A549 (cell line): ENCODE results near the gene SMAD9. TPM values are rescaled to one million over a fixed set of nuclear protein-coding genes. Genes with fewer than 3 reads are reported as not detected.

Experiments
- ATAC-seq, 2 experiments: fragments of 200-7000 bp in 1 of 2; fragments of >200 bp in 1 of 2; cut with Nextera tagmentation in 1 of 2; cut with Tn5 transposase in 1 of 2; 3 replicates each; pipeline versions ENCODE4 v1.8.0 to v1.9.1; 2018 to 2020; ENCODE audit warnings: mild to moderate bottlenecking in 1 of 2, moderate library complexity in 1 of 2
- CTCF ChIA-PET: fragments of 300-600 bp; sonication (Branson Sonifier 250); formaldehyde crosslinking; extraction: SDS; loops from one replicate; lab custom pipeline; 2021; ENCODE audit warnings: antibody characterized with exemption, inconsistent platforms; lab: Yijun Ruan, JAX
- POLR2A ChIA-PET: fragments of 350-600 bp; formaldehyde crosslinking; extraction: SDS; loops from one replicate; lab custom pipeline; 2021; ENCODE audit warnings: antibody characterized with exemption, inconsistent platforms; lab: Yijun Ruan, JAX
- DNase-seq, 2 experiments: peaks; one replicate each; pipeline versions ENCODE4 v3.0.0 to v3.0.0-alpha.2; 2011 to 2016; ENCODE audit warnings: low read depth in 1 of 2, low spot score in 1 of 2
- FAIRE-seq: peaks from 2 replicates; lab custom pipeline; 2011; peaks lifted over from hg19 to GRCh38; lab: Jason Lieb, UNC
- H3K27ac ChIP-seq, 2 experiments: fragments of >200 bp; sonication (Bioruptor Twin); formaldehyde crosslinking; 3 replicates each; pipeline ENCODE4 v1.5.1; 2016 to 2017
- H3K4me1 ChIP-seq: fragments of >200 bp; sonication (Bioruptor Twin); formaldehyde crosslinking; 3 replicates; pipeline ENCODE4 v1.6.1; 2016
- H3K4me2 ChIP-seq: fragments of >200 bp; sonication (Bioruptor Twin); formaldehyde crosslinking; 3 replicates; pipeline ENCODE4 v1.6.1; 2016
- H3K4me3 ChIP-seq: fragments of >200 bp; sonication (Bioruptor Twin); formaldehyde crosslinking; 3 replicates; pipeline ENCODE4 v1.5.1; 2016
- H3K9me3 ChIP-seq: fragments of >200 bp; sonication (Bioruptor Twin); formaldehyde crosslinking; 3 replicates; pipeline ENCODE4 v1.6.1; 2016
- EHMT2 ChIP-seq: fragments of 200-600 bp; sonication (generic); IDR thresholded peaks from 2 replicates; pipeline ENCODE4 v1.6.1; 2016; ENCODE audit warnings: antibody characterized with exemption, low read depth, mild to moderate bottlenecking, moderate library complexity
- ESRRA ChIP-seq: fragments of 150-350 bp; IDR thresholded peaks from 2 replicates; pipeline ENCODE4 v1.6.1; 2014; ENCODE audit warnings: mild to moderate bottlenecking, low read length, borderline replicate concordance
- FOSB ChIP-seq: fragments of 250-450 bp; sonication (Bioruptor Pico); IDR thresholded peaks from 2 replicates; pipeline ENCODE4 v1.5.0; 2020; ENCODE audit warnings: mild to moderate bottlenecking, moderate library complexity
- FOXS1 ChIP-seq: fragments of 250-450 bp; sonication (Bioruptor Pico); IDR thresholded peaks from 2 replicates; pipeline ENCODE4 v1.5.0; 2020; ENCODE audit warnings: mild to moderate bottlenecking, moderate library complexity
- HDAC2 ChIP-seq: fragments of 200-600 bp; sonication (generic); IDR thresholded peaks from 2 replicates; pipeline ENCODE4 v1.6.1; 2016
- HOXB5 ChIP-seq: fragments of 250-450 bp; sonication (Bioruptor Pico); IDR thresholded peaks from 2 replicates; pipeline ENCODE4 v1.5.0; 2020; ENCODE audit warnings: mild to moderate bottlenecking, moderate library complexity
- KDM5A ChIP-seq: fragments of 200-600 bp; sonication (generic); IDR thresholded peaks from 2 replicates; pipeline ENCODE4 v1.6.1; 2016; ENCODE audit warnings: antibody characterized with exemption, mild to moderate bottlenecking
- MYC ChIP-seq: IDR thresholded peaks from 2 replicates; pipeline ENCODE4 v1.6.1; 2012; ENCODE audit warnings: mild to moderate bottlenecking, inconsistent platforms, low read length, improper control_type of control experiment, borderline replicate concordance
- PHF8 ChIP-seq: fragments of 200-600 bp; sonication (generic); IDR thresholded peaks from 2 replicates; pipeline ENCODE4 v1.6.1; 2016; ENCODE audit warnings: low read depth, mild to moderate bottlenecking, antibody characterized with exemption, moderate library complexity, borderline replicate concordance
- POLR2A ChIP-seq: IDR thresholded peaks from 2 replicates; pipeline ENCODE4 v1.6.1; 2012; ENCODE audit warnings: mild to moderate bottlenecking, low read length
- RAD21 ChIP-seq, 2 experiments: fragments of >200 bp in 1 of 2; sonication (Bioruptor Twin) in 1 of 2; formaldehyde crosslinking in 1 of 2; IDR thresholded peaks in 1 of 2; conservative IDR thresholded peaks in 1 of 2; 2 replicates in 1 of 2; 3 replicates in 1 of 2; pipeline ENCODE4 v1.6.1; 2012 to 2018; ENCODE audit warnings: inconsistent platforms in 1 of 2
- RFX5 ChIP-seq: fragments of 450-650 bp; IDR thresholded peaks from 2 replicates; pipeline ENCODE4 v1.7.1; 2014; ENCODE audit warnings: antibody characterized with exemption, mild to moderate bottlenecking, moderate library complexity
- ZNF302 ChIP-seq: fragments of 250-450 bp; sonication (Bioruptor Pico); IDR thresholded peaks from 2 replicates; pipeline ENCODE4 v1.9.0; 2021; ENCODE audit warnings: inconsistent platforms, mild to moderate bottlenecking, moderate library complexity
- WGBS: methylation state at CpG from one replicate; pipeline ENCODE4 v1.1.6; 2017; ENCODE audit errors: missing lambda C conversion rate; 5-methylcytosine and 5-hydroxymethylcytosine counted together
- polyA plus RNA-seq, 4 experiments: library from polyadenylated mRNA; depleted of rRNA in 3 of 4; stranded (reverse); fragments of >200 nt; fragmentation: RNase III in 1 of 4; extraction: RNeasy Plus Mini Kit Qiagen cat#74134 plus additional on column Dnase treatment in 1 of 4; gene quantifications; 2 replicates in 3 of 4; 3 replicates in 1 of 4; pipeline ENCODE4 v1.2.3, GENCODE V29; 2011 to 2017
- TF ChIP-seq, protein P1 (sequence below): fragments of 450-650 bp; IDR thresholded peaks from 2 replicates; pipeline ENCODE4 v1.6.1; 2014; ENCODE audit warnings: antibody characterized with exemption
- TF ChIP-seq, protein P2 (sequence below): fragments of 200-600 bp; sonication (generic); IDR thresholded peaks from 2 replicates; pipeline ENCODE4 v1.6.1; 2016; ENCODE audit warnings: antibody characterized with exemption, mild to moderate bottlenecking, moderate library complexity
- TF ChIP-seq, protein P3 (sequence below): IDR thresholded peaks from 2 replicates; pipeline ENCODE4 v1.6.1; 2012
- TF ChIP-seq, protein P4 (sequence below): IDR thresholded peaks from 2 replicates; pipeline ENCODE4 v1.6.1; 2012; ENCODE audit warnings: low read depth, borderline replicate concordance
- TF ChIP-seq, protein P5 (sequence below): fragments of >200 bp; sonication (Bioruptor Twin); formaldehyde crosslinking; IDR thresholded peaks from 3 replicates; pipeline ENCODE4 v1.5.1; 2016
- TF ChIP-seq, protein P6 (sequence below): fragments of 150-350 bp; IDR thresholded peaks from 2 replicates; pipeline ENCODE4 v1.6.1; 2014; ENCODE audit warnings: low read depth, mild to moderate bottlenecking, low read length
- TF ChIP-seq, protein P7 (sequence below): IDR thresholded peaks from 2 replicates; pipeline ENCODE4 v1.6.1; 2012

The SMAD9 gene
- polyA plus RNA-seq, 2 of the 4 experiments (the other 2 are of a cell fraction), result 0.04 to 0.06 TPM

DNA sequence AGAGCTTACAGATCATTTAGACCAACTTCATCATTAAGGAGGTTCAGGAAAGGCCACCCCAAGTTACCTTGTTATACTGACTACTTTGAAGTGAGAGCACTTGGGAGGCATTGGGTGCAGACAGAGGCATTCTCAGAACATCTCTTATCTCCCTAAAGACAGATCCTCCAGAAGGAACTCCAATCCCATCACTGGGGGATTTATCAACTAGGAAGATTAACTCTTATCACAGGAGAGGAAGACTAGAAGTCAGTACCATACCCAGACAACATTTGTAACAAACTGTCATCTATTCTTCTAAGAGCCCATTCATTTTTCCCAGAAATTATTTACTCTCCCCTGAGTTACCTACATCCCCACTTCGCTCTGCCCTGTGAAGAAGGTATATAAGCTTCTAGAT lies 106.8 kb downstream of the SMAD9 start (continued):
- TF ChIP-seq, protein P1, sequence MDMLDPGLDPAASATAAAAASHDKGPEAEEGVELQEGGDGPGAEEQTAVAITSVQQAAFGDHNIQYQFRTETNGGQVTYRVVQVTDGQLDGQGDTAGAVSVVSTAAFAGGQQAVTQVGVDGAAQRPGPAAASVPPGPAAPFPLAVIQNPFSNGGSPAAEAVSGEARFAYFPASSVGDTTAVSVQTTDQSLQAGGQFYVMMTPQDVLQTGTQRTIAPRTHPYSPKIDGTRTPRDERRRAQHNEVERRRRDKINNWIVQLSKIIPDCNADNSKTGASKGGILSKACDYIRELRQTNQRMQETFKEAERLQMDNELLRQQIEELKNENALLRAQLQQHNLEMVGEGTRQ, result no peak

DNA sequence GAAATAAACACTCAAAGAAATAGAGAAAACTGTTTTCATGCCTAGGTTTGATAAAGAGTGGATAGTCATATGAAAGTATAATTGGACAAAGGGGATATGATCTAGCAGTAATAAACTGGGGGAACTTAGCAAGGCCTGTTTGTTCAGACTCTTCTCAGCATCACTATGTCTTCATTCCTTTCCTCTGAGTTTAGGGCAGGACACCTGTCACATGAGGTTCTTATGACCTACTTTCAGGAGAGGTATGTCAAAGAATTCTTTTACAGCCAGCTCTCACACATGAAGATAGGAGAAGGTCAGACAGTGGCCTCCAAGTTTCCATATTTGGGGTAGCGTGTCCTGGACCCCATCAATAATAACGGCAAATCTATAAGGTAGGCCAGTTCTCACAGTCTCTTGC lies 112.4 kb downstream of the SMAD9 start:
- FAIRE-seq, result no peak
- Histone ChIP-seq H3K9me3 (no peaks in the 10 kb centered on the region), H3K4me2 (no peak overlapping the region), H3K4me1 (no peaks in the 10 kb centered on the region), H3K27ac (no peak overlapping the region)
- DNase-seq, result no peak
- POLR2A ChIA-PET, result no interaction called here
- CTCF ChIA-PET, result no interaction called here
- no peak for ATAC-seq
- WGBS, result 95% methylated on average over 2 of the region's 2 CpGs
- TF ChIP-seq, protein P2, sequence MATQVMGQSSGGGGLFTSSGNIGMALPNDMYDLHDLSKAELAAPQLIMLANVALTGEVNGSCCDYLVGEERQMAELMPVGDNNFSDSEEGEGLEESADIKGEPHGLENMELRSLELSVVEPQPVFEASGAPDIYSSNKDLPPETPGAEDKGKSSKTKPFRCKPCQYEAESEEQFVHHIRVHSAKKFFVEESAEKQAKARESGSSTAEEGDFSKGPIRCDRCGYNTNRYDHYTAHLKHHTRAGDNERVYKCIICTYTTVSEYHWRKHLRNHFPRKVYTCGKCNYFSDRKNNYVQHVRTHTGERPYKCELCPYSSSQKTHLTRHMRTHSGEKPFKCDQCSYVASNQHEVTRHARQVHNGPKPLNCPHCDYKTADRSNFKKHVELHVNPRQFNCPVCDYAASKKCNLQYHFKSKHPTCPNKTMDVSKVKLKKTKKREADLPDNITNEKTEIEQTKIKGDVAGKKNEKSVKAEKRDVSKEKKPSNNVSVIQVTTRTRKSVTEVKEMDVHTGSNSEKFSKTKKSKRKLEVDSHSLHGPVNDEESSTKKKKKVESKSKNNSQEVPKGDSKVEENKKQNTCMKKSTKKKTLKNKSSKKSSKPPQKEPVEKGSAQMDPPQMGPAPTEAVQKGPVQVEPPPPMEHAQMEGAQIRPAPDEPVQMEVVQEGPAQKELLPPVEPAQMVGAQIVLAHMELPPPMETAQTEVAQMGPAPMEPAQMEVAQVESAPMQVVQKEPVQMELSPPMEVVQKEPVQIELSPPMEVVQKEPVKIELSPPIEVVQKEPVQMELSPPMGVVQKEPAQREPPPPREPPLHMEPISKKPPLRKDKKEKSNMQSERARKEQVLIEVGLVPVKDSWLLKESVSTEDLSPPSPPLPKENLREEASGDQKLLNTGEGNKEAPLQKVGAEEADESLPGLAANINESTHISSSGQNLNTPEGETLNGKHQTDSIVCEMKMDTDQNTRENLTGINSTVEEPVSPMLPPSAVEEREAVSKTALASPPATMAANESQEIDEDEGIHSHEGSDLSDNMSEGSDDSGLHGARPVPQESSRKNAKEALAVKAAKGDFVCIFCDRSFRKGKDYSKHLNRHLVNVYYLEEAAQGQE, result no peak
- TF ChIP-seq FOXS1 (CRISPR knock-in tag) (no peak), FOSB (CRISPR knock-in tag) (no peak), RFX5 (no peak), RAD21 (conservative IDR thresholded peaks at IDR 0.05 in 1 of 2, IDR thresholded peaks at IDR 0.05 in 1 of 2) (no peak), ZNF302 (no peak), ESRRA (no peak), HDAC2 (no peak), KDM5A (no peak), EHMT2 (no peak), POLR2A (no peak), PHF8 (no peak), MYC (no peak), HOXB5 (CRISPR knock-in tag) (no peak)
- TF ChIP-seq, protein P3, sequence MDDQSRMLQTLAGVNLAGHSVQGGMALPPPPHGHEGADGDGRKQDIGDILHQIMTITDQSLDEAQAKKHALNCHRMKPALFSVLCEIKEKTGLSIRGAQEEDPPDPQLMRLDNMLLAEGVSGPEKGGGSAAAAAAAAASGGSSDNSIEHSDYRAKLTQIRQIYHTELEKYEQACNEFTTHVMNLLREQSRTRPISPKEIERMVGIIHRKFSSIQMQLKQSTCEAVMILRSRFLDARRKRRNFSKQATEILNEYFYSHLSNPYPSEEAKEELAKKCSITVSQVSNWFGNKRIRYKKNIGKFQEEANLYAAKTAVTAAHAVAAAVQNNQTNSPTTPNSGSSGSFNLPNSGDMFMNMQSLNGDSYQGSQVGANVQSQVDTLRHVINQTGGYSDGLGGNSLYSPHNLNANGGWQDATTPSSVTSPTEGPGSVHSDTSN, result no peak
- TF ChIP-seq, protein P4, sequence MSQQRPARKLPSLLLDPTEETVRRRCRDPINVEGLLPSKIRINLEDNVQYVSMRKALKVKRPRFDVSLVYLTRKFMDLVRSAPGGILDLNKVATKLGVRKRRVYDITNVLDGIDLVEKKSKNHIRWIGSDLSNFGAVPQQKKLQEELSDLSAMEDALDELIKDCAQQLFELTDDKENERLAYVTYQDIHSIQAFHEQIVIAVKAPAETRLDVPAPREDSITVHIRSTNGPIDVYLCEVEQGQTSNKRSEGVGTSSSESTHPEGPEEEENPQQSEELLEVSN, result no peak
- TF ChIP-seq, protein P5, sequence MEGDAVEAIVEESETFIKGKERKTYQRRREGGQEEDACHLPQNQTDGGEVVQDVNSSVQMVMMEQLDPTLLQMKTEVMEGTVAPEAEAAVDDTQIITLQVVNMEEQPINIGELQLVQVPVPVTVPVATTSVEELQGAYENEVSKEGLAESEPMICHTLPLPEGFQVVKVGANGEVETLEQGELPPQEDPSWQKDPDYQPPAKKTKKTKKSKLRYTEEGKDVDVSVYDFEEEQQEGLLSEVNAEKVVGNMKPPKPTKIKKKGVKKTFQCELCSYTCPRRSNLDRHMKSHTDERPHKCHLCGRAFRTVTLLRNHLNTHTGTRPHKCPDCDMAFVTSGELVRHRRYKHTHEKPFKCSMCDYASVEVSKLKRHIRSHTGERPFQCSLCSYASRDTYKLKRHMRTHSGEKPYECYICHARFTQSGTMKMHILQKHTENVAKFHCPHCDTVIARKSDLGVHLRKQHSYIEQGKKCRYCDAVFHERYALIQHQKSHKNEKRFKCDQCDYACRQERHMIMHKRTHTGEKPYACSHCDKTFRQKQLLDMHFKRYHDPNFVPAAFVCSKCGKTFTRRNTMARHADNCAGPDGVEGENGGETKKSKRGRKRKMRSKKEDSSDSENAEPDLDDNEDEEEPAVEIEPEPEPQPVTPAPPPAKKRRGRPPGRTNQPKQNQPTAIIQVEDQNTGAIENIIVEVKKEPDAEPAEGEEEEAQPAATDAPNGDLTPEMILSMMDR, result no peak
- TF ChIP-seq, protein P6, sequence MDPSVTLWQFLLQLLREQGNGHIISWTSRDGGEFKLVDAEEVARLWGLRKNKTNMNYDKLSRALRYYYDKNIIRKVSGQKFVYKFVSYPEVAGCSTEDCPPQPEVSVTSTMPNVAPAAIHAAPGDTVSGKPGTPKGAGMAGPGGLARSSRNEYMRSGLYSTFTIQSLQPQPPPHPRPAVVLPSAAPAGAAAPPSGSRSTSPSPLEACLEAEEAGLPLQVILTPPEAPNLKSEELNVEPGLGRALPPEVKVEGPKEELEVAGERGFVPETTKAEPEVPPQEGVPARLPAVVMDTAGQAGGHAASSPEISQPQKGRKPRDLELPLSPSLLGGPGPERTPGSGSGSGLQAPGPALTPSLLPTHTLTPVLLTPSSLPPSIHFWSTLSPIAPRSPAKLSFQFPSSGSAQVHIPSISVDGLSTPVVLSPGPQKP, result no peak
- TF ChIP-seq, protein P1, result no peak
- TF ChIP-seq, protein P7, sequence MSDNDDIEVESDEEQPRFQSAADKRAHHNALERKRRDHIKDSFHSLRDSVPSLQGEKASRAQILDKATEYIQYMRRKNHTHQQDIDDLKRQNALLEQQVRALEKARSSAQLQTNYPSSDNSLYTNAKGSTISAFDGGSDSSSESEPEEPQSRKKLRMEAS, result no peak
- TF ChIP-seq, all 56 proteins: peak for 0
- H3K4me3 ChIP-seq, result no peak overlapping the region
